GM21529 (cell line): Measurements from ENCODE around the gene FKBP7.
"Not testable (repeated sequence)": the region's sequence is repeated elsewhere in the genome, so short reads cannot be mapped to it uniquely, and the experiment has no call there.

Experiments
- ATAC-seq: cut with Tn5 transposase; IDR thresholded peaks from one replicate; pipeline ENCODE4 v1.9.1; 2021; ENCODE audit not compliant: unreplicated experiment

FKBP7 gene

GRCh38 chr2:178478439-178479274 is at the start of gene FKBP7:
TSS of gene FKBP7 (minus strand) at chr2:178478600. CDS start at chr2:178478499, 101 bp downstream.
- ATAC-seq: peak; percentile 41

- ATAC-seq: no peak
Measured at GRCh38 chr2:178527592-178527991, 49.2 kb upstream of the FKBP7 start.

GRCh38 chr2:178526256-178526655 is 47.9 kb upstream of the FKBP7 start:
- ATAC-seq: no peak

- ATAC-seq: not testable (repeated sequence)
Measured at GRCh38 chr2:178525460-178525859, 47.1 kb upstream of the FKBP7 start.

- not testable (repeated sequence) for ATAC-seq
Measured at GRCh38 chr2:178525010-178525409, 46.6 kb upstream of the FKBP7 start.

GRCh38 chr2:178523596-178524134 is 45.3 kb upstream of the FKBP7 start:
- ATAC-seq: peak; percentile 20

- ATAC-seq: peak; percentile 92
Measured at GRCh38 chr2:178522950-178523595, 44.7 kb upstream of the FKBP7 start.

- ATAC-seq: no peak
Measured at GRCh38 chr2:178521304-178522150, 43.1 kb upstream of the FKBP7 start.

- ATAC-seq: no peak
Measured at GRCh38 chr2:178517496-178517895, 39.1 kb upstream of the FKBP7 start.

- peak; percentile 62 for ATAC-seq
Measured at GRCh38 chr2:178514664-178515063, 36.3 kb upstream of the FKBP7 start.

GRCh38 chr2:178513876-178514275 is 35.5 kb upstream of the FKBP7 start:
- no peak for ATAC-seq

GRCh38 chr2:178512484-178512883 is 34.1 kb upstream of the FKBP7 start:
- no peak for ATAC-seq

- ATAC-seq: no peak
Measured at GRCh38 chr2:178510384-178510783, 32.0 kb upstream of the FKBP7 start.

- ATAC-seq: no peak
Measured at GRCh38 chr2:178508646-178509045, 30.2 kb upstream of the FKBP7 start.

GRCh38 chr2:178506949-178507348 is 28.5 kb upstream of the FKBP7 start:
- no peak for ATAC-seq

GRCh38 chr2:178506524-178506923 is 28.1 kb upstream of the FKBP7 start:
- ATAC-seq: no peak

- no peak for ATAC-seq
Measured at GRCh38 chr2:178506101-178506500, 27.7 kb upstream of the FKBP7 start.

GRCh38 chr2:178502751-178503150 is 24.4 kb upstream of the FKBP7 start:
- no peak for ATAC-seq

- ATAC-seq: no peak
Measured at GRCh38 chr2:178499640-178500039, 21.2 kb upstream of the FKBP7 start.

GRCh38 chr2:178498137-178498536 is 19.7 kb upstream of the FKBP7 start:
- ATAC-seq: peak; percentile 61

- ATAC-seq: no peak
Measured at GRCh38 chr2:178496049-178496448, 17.6 kb upstream of the FKBP7 start.
